Mesodermal cell (in vitro differentiated cells): ENCODE results near the gene SLC13A5.
"Not testable (repeated sequence)": the region's sequence is repeated elsewhere in the genome, so short reads cannot be mapped to it uniquely, and the experiment has no call there.

Experiments
- H3K27ac ChIP-seq: 2 replicates; pipeline ENCODE4 v1.7.0; 2013; ENCODE audit warnings: mild to moderate bottlenecking, low read depth, low read length, moderate library complexity; ENCODE audit not compliant: severe bottlenecking
- H3K36me3 ChIP-seq: 2 replicates; pipeline ENCODE4 v1.7.1; 2013; ENCODE audit warnings: mild to moderate bottlenecking, low read length, moderate library complexity; ENCODE audit not compliant: control insufficient read depth, insufficient read depth
- H3K4me1 ChIP-seq: one replicate; pipeline ENCODE4 v1.7.1; 2013; ENCODE audit warnings: mild to moderate bottlenecking, low read length; ENCODE audit not compliant: insufficient read depth, control insufficient read depth, poor library complexity, severe bottlenecking
- H3K4me3 ChIP-seq: 2 replicates; pipeline ENCODE4 v1.7.0; 2013; ENCODE audit warnings: low read length, control low read depth, mild to moderate bottlenecking; ENCODE audit not compliant: insufficient read depth, poor library complexity, severe bottlenecking; ENCODE audit errors: extremely low read depth
- H3K9me3 ChIP-seq: 2 replicates; pipeline ENCODE4 v1.7.1; 2013; ENCODE audit warnings: mild to moderate bottlenecking, low read length, moderate library complexity; ENCODE audit not compliant: control insufficient read depth
- WGBS, 2 experiments: methylation state at CpG; one replicate each; pipeline ENCODE4 v1.1.5; 2013; ENCODE audit warnings: missing lambda C conversion rate in 2 of 2; ENCODE audit not compliant: insufficient coverage in 2 of 2; 5-methylcytosine and 5-hydroxymethylcytosine counted together

The SLC13A5 gene

DNA sequence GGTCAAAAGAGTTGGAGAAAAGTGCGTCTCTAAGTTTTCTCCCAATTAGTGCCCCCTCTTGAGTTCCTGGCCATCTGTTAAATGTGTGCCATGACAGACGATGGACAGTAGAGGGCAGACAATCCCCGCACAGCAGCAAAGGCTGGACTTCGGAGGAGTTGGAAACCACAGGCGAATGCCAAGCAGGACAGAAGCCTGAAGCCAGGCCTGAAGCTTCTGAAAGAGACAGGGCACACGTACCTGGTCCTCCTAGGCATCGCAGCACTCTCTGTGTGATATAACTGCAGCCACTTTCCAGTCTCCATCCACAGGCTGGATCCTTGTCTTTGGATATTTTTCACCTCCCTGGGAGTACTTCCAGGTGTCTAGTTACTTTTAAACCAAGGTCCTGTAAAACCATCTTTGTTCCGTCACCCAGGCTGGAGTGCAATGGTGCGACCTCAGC is 47.1 kb downstream of the SLC13A5 start:
- Histone ChIP-seq H3K4me3 (no peak overlapping the region), H3K36me3 (no peaks in the 10 kb centered on the region), H3K27ac (no peak overlapping the region), H3K9me3 (no peaks in the 10 kb centered on the region), H3K4me1 (no peaks in the 10 kb centered on the region)
- 24 to 27% methylated on average over 9 of the region's 9 CpGs for WGBS, 2 experiments

DNA sequence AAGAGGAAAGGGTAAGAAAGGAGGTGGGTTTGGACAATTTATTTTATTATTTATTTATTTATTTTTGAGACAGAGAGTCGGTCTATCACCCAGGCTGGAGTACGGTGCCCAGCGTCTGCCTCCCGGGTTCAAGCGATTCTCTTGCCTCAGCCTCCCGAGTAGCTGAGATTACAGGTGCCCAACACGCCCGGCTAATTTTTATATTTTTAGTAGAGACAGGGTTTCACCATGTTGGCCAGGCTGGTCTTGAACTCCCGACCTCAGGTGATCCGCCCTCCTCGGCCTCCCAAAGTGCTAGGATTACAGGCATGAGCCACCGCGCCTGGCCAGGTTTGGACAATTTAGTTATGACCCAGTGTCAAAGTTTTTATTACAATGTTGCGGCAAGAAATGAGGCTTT is 50.0 kb downstream of the SLC13A5 start:
- H3K27ac ChIP-seq, H3K36me3 ChIP-seq, H3K4me1 ChIP-seq, H3K9me3 ChIP-seq, H3K4me3 ChIP-seq: not testable (repeated sequence)
- WGBS, 2 experiments = 86 to 93% methylated on average over 11 to 14 of the region's 14 CpGs

DNA sequence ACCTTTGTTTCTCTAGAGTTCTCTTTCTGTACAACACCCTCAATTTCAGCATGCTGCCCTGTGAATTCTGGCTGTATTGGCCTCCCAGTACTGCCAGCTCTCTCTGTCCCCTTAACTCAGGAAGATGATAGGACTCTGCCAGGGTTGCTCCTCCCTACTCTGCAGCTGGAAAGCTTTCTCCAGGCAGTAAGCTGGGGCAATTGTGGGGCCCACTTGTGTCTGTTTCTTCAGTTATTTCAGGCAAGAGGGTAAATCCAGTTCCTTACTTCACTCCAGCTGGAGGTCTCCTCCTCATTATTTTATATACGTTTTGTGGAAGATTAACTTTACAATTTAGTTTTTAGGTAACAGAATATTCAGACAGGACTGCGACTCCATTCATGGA is 51.7 kb downstream of the SLC13A5 start:
- Histone ChIP-seq H3K36me3 (no peaks in the 10 kb centered on the region), H3K27ac (no peak overlapping the region), H3K4me1 (no peaks in the 10 kb centered on the region), H3K9me3 (no peaks in the 10 kb centered on the region), H3K4me3 (no peak overlapping the region)
- WGBS, 2 experiments = no CpG with 5 or more reads among the region's 2 CpGs

DNA sequence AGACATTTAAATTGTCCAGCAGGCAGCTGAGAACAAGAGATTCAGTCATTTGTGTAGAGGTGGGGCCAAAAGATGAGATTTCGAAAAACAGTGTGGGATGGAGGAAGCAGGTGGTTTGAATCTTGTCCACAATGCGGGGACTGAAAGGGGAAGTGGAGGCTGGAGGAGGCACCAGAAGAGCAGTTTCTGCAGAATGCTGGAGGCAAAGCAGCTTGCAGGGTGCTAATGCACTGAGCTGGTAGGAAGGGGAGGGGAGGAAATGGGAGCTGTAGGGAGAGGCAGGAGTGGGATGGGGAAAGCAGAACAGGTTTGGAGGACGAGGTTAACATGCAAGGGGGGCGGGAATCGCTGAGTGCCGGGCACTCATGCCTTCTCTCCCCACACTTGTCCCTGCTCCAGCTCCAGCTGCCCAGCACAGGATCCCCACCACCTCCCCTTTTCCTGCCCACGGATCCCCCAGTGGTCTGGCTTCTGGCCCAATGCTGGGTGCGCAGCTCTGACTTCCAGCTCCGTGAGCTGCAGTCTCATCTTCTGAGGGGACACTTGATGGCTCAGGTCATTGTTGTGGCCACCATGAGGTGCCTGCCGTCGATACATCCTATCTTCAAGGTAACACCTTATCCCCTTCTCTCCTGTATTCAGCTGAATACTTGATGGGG is 52.2 kb downstream of the SLC13A5 start:
- WGBS, 2 experiments = 76% methylated on average over 10 to 11 of the region's 11 CpGs
- H3K4me3 ChIP-seq = no peak overlapping the region

DNA sequence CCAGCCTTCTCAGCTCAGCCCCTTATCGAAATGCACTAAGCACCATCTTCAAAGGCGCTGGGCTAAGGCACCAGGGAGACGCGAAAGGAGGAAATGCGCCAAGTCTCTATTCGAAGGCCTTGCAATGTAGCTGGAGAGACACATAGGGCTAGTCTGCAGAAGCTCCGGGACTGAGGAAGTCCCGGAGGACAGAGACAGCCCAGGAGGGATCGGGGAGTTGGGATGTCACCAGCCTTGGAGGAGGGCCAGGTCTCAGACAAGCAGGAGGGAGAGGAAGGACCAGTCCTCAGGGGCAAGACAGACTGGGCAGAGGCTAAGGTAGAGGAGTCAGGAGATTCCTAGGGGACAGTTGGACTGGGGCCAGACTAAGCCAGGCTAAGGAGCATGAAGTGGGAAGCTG is 53.1 kb downstream of the SLC13A5 start:
- 81 to 90% methylated on average over 8 to 9 of the region's 9 CpGs for WGBS, 2 experiments
- H3K27ac ChIP-seq = no peak overlapping the region
- no peak overlapping the region for H3K4me3 ChIP-seq
- H3K9me3 ChIP-seq = no peaks in the 10 kb centered on the region
- no peaks in the 10 kb centered on the region for H3K36me3 ChIP-seq
- H3K4me1 ChIP-seq = peaks cover 4% of the 10 kb centered on the region

More for the DNA sequence above, 52.2 kb downstream of the SLC13A5 start:
- H3K27ac ChIP-seq = no peak overlapping the region
- no peaks in the 10 kb centered on the region for H3K4me1 ChIP-seq
- H3K9me3 ChIP-seq = no peaks in the 10 kb centered on the region
- H3K36me3 ChIP-seq = no peaks in the 10 kb centered on the region

DNA sequence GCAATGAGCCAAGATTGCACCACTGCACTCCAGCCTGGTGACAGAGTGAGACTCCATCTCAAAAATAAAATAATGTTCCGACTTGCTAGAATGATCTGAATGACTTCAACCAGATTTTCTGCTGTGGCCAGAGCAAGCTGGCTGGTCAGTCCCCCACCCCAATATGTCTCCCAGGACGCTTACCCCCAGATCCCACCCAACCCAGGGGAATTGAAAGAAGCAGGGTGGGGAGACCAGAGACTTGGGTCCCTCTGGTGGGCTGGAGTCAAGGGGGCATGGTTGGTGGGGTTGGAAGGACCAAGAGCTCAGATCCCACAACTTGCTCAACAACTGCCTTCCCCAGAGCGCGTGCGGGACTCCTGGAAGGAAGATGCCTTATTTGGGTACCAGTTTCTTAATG is 54.8 kb downstream of the SLC13A5 start:
- H3K27ac ChIP-seq, H3K36me3 ChIP-seq, H3K4me3 ChIP-seq, H3K9me3 ChIP-seq: not testable (repeated sequence)
- peaks cover 12% of the 10 kb centered on the region for H3K4me1 ChIP-seq
- 100% methylated on average over 1 of the region's 5 CpGs; no CpG with 5 or more reads in 1 of the 2 experiments for WGBS, 2 experiments

DNA sequence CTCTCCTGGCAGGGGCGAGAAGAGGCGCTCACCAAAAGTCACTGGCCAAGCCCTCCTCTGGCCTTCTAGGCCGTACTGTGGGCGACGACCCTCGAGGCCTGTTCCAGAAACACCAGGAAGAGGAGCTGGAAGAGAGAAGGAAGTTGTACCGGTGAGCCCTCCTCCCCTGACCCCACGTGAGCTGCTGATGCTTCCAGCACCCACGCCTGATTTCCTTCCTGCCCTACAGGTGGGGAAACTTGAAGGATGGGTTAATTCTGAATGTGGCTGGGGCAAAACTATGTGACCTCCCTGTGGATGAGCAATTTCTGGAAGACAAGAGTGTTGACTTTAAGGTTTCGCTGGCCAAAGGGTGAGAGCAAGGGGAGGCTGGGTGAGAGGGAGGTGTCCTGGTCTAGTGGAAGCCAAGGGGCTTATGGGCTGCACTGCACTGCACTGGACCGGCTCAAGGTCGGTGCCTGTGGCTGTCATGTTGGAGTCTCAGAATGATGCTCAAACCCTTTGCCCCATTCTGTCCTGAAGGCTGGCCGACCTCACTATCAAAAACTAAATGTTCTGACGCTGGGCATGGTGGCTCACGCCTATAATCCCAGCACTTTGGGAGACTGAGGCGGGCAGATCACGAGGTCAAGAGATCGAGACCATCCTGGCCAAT is 55.4 kb downstream of the SLC13A5 start:
- H3K4me3 ChIP-seq = peak overlapping the region; percentile 21

DNA sequence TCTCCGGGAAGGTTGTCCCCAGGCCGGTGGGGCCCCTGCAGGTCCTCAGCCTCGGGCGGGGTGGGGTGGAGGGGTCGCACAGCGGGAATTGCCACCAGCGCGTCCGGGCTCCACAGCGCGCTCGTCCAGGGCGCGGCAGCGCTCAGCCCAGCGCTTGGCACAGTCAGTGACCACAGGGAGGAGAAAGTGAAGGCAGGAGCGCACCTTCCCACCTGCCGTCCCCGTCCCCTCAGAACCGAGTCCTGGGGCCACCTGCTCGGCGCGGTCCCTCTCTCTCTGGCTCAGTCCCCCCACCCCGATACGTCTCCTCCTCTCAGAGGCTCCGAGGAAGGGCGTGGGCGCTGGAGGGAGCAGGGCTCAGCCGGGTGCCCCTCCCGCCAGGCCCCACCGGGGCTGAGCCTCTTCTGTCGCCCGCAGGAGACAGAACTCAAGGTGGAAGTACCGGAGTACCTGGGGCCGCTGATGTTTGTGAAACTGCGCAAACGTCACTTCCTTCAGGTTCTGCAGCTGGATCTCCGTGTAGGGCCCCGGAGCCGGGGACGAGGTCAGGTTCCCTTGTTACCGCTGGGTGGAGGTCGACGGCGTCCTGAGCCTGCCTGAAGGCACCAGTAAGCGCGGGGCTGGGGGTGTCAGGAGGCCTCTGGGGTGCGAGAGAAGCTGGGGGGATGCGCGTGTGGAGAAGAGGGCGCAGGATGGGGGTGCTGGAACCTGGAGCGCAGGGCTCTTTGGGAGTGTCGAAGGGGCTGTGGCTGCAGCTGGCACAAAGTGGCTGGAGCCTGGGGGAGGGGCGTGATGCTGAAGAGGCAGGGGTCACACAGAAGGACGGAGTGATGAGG is 56.2 kb downstream of the SLC13A5 start:
- 7 to 10% methylated on average over 14 to 20 of the region's 55 CpGs for WGBS, 2 experiments
- peak overlapping the region; percentile 21 for H3K4me3 ChIP-seq

More for the DNA sequence above, 55.4 kb downstream of the SLC13A5 start:
- Histone ChIP-seq H3K9me3 (no peaks in the 10 kb centered on the region), H3K36me3 (no peaks in the 10 kb centered on the region), H3K4me1 (peaks cover 12% of the 10 kb centered on the region), H3K27ac (no peak overlapping the region)
- 84 to 85% methylated on average over 10 to 14 of the region's 18 CpGs for WGBS, 2 experiments

DNA sequence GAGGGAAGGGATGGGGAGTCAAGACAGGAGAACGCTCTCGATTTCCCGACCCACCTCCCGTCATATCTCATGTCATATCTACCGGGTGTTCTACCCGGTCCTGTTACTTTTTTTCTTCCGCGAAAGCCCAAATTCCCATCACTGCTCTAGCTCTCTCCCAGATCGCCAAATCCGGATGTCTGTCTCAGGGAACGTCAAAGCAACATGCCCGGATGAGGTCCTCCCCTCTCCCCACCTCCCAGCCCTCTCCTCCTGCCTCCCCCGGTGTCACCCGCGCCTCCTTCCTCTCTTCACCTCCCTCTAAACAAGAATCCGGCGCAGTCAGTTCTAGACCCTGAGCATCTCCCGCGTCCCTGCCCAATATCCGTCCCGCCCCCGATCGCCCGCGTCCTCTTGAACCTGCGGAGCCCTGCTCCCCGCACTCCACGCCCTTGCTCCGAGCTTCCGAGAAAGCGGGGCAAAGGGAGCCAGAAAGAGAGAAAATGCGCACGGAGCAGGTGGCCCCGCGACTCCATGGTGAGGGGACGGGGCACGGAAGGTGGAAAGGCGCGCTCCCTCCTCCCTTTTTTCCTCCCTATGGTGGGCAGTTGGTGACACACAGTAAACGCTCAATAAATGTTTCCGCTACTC is 57.3 kb downstream of the SLC13A5 start:
- not testable (repeated sequence) for H3K36me3 ChIP-seq, H3K9me3 ChIP-seq, H3K27ac ChIP-seq
- Histone ChIP-seq H3K4me1 (peaks cover 12% of the 10 kb centered on the region), H3K4me3 (peak overlapping the region; percentile 23)
- WGBS, 2 experiments = 0% methylated on average over 9 of the region's 41 CpGs; no CpG with 5 or more reads in 1 of the 2 experiments

More for the DNA sequence above, 56.2 kb downstream of the SLC13A5 start:
- H3K36me3 ChIP-seq, H3K9me3 ChIP-seq, H3K27ac ChIP-seq: not testable (repeated sequence)
- peaks cover 12% of the 10 kb centered on the region for H3K4me1 ChIP-seq

DNA sequence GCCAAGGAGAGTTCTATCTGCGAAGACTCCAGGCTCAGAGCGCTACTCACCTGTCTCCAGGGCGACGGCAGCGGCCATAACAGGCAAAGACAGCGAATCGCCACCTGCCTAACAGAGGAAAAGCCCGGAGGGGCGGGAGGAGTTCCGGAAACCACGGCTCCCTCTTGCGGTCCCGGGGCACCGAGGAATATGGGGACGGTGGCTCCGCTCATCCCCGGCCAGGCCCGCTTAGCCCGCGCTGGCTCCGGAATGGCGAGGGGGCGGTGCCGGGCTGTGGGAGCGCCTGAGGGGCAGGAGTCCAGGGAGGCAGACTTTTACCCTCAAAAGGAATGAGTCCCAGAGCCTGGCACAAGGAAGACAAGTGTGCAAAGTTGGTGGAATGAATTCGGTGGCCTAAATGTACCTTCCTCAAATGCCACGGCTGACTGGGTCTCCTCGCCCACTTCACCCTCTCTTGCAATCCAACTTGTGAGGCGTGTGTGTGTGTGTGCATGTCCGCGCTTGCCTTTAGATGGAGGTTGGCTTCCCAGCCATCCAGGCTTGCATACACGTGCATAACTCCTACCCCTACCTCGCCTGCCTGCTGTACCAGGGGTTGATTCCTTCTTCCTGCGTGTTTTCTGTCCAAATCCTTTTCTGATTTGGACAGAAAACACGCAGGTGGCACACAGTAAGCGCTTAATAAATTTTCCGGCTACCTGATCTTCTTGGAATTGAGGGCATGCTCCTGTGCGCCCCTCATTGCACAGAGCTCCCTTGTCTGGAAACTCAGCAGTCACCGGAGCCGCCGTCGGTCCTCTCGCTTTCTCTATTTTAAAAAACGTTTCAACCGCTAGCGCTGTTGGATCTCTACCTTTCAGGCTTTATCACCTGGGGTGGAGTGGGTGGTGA is 58.1 kb downstream of the SLC13A5 start:
- H3K36me3 ChIP-seq = no peaks in the 10 kb centered on the region
- H3K4me1 ChIP-seq = peaks cover 14% of the 10 kb centered on the region
- peak overlapping the region; percentile 23 for H3K4me3 ChIP-seq
- no peaks in the 10 kb centered on the region for H3K9me3 ChIP-seq
- WGBS, 2 experiments = 6 to 7% methylated on average over 19 to 37 of the region's 46 CpGs
- no peak overlapping the region for H3K27ac ChIP-seq
